Liver (tissue), 9 donors: ENCODE measurements around the gene RINT1. TPM values are rescaled to one million over a fixed set of nuclear protein-coding genes. Genes with fewer than 3 reads are reported as not detected.
"Not testable (repeated sequence)": the region's sequence is repeated elsewhere in the genome, so short reads cannot be mapped to it uniquely, and the experiment has no call there.

ENCODE experiments used
- DNase-seq: peaks from one replicate; pipeline ENCODE4 v3.0.0-alpha.2; 2017; ENCODE audit warnings: low spot score
- H3K27ac ChIP-seq, 2 donors: one replicate each; pipeline ENCODE4 v1.7.0; 2013; ENCODE audit warnings: inconsistent platforms in 2 of 2, low read length in 2 of 2, control low read depth in 1 of 2, low read depth in 1 of 2, mild to moderate bottlenecking in 1 of 2
- H3K27me3 ChIP-seq, 4 donors: one replicate each; pipeline versions ENCODE4 v1.6.1 to v1.7.0; 2013; ENCODE audit warnings: low read length in 3 of 4, inconsistent platforms in 1 of 4, mild to moderate bottlenecking in 1 of 4, moderate library complexity in 1 of 4; ENCODE audit not compliant: control insufficient read depth in 4 of 4, insufficient read depth in 4 of 4
- H3K36me3 ChIP-seq, 4 donors: one replicate each; pipeline versions ENCODE4 v1.6.1 to v1.7.0; 2013; ENCODE audit warnings: low read length in 3 of 4, mild to moderate bottlenecking in 3 of 4, low read depth in 1 of 4, moderate library complexity in 1 of 4; ENCODE audit not compliant: control insufficient read depth in 4 of 4, insufficient read depth in 3 of 4
- H3K4me1 ChIP-seq, 4 donors: one replicate each; pipeline versions ENCODE4 v1.6.1 to v1.7.0; 2013; ENCODE audit warnings: low read length in 3 of 4, mild to moderate bottlenecking in 3 of 4, moderate library complexity in 1 of 4; ENCODE audit not compliant: control insufficient read depth in 4 of 4, insufficient read depth in 4 of 4
- H3K4me3 ChIP-seq, 3 donors: one replicate each; pipeline versions ENCODE4 v1.6.1 to v1.7.0; 2013; ENCODE audit warnings: low read length in 3 of 3, control low read depth in 1 of 3, low read depth in 1 of 3, mild to moderate bottlenecking in 1 of 3
- H3K9ac ChIP-seq, 2 donors: one replicate each; pipeline ENCODE4 v1.7.0; 2013; ENCODE audit warnings: low read length in 2 of 2, mild to moderate bottlenecking in 2 of 2, moderate library complexity in 2 of 2, control low read depth in 1 of 2, low read depth in 1 of 2
- H3K9me3 ChIP-seq, 4 donors: one replicate each; pipeline versions ENCODE4 v1.6.1 to v1.7.0; 2013; ENCODE audit warnings: low read length in 3 of 4; ENCODE audit not compliant: control insufficient read depth in 4 of 4
- ATF3 ChIP-seq: IDR thresholded peaks from 2 replicates; pipeline ENCODE4 v1.6.1; 2016; ENCODE audit warnings: antibody characterized with exemption
- CTCF ChIP-seq: fragments of 150-350 bp; IDR thresholded peaks from 2 replicates; pipeline ENCODE4 v1.5.1; 2017; ENCODE audit warnings: improper control_type of control experiment, low read depth, low read length; ENCODE audit not compliant: missing input control
- EGR1 ChIP-seq, 2 donors: IDR thresholded peaks; 2 replicates each; pipeline ENCODE4 v1.6.1; 2016 to 2018; ENCODE audit warnings: antibody characterized with exemption in 2 of 2, low read depth in 2 of 2
- FOXA1 ChIP-seq: IDR thresholded peaks from 2 replicates; pipeline ENCODE4 v1.6.1; 2016; ENCODE audit warnings: antibody characterized with exemption
- FOXA2 ChIP-seq: IDR thresholded peaks from 2 replicates; pipeline ENCODE4 v1.6.1; 2016; ENCODE audit warnings: antibody characterized with exemption
- GABPA ChIP-seq, 2 donors: IDR thresholded peaks in 1 of 2; conservative IDR thresholded peaks in 1 of 2; 2 replicates each; pipeline ENCODE4 v1.6.1; 2016; ENCODE audit warnings: antibody characterized with exemption in 2 of 2, mild to moderate bottlenecking in 1 of 2, moderate library complexity in 1 of 2
- HNF4A ChIP-seq, 2 donors: conservative IDR thresholded peaks; 2 replicates each; pipeline ENCODE4 v1.6.1; 2016; ENCODE audit warnings: antibody characterized with exemption in 2 of 2, mild to moderate bottlenecking in 2 of 2
- HNF4G ChIP-seq: IDR thresholded peaks from 2 replicates; pipeline ENCODE4 v1.6.1; 2016; ENCODE audit warnings: antibody characterized with exemption
- JUND ChIP-seq, 2 donors: IDR thresholded peaks; 2 replicates each; pipeline ENCODE4 v1.6.1; 2016; ENCODE audit warnings: antibody characterized with exemption in 2 of 2
- MAX ChIP-seq: IDR thresholded peaks from 2 replicates; pipeline ENCODE4 v1.6.1; 2016; ENCODE audit warnings: antibody characterized with exemption
- NR2F2 ChIP-seq: IDR thresholded peaks from 2 replicates; pipeline ENCODE4 v1.6.1; 2016; ENCODE audit warnings: antibody characterized with exemption
- RAD21 ChIP-seq, 2 donors: IDR thresholded peaks; 2 replicates each; pipeline ENCODE4 v1.6.1; 2016; ENCODE audit warnings: antibody characterized with exemption in 2 of 2, mild to moderate bottlenecking in 2 of 2
- REST ChIP-seq: IDR thresholded peaks from 2 replicates; pipeline ENCODE4 v1.6.1; 2016; ENCODE audit warnings: antibody characterized with exemption, mild to moderate bottlenecking
- RXRA ChIP-seq, 2 donors: IDR thresholded peaks; 2 replicates each; pipeline ENCODE4 v1.6.1; 2017 to 2018; ENCODE audit warnings: antibody characterized with exemption in 2 of 2, mild to moderate bottlenecking in 1 of 2
- SP1 ChIP-seq: IDR thresholded peaks from 2 replicates; pipeline ENCODE4 v1.6.1; 2018; ENCODE audit warnings: antibody characterized with exemption, mild to moderate bottlenecking
- TAF1 ChIP-seq: conservative IDR thresholded peaks from 2 replicates; pipeline ENCODE4 v1.6.1; 2016; ENCODE audit warnings: antibody characterized with exemption, mild to moderate bottlenecking
- YY1 ChIP-seq: IDR thresholded peaks from 2 replicates; pipeline ENCODE4 v1.6.1; 2016; ENCODE audit warnings: antibody characterized with exemption, mild to moderate bottlenecking
- WGBS: extraction: QIAGEN DNeasy Blood & Tissue Kit; methylation state at CpG from one replicate; pipeline ENCODE4 v1.1.7; 2013; 5-methylcytosine and 5-hydroxymethylcytosine counted together
- polyA plus RNA-seq, 2 donors: library from polyadenylated mRNA; stranded (reverse) in 1 of 2; unstranded in 1 of 2; fragments of 200-250 nt in 1 of 2; fragments of >200 nt in 1 of 2; fragmentation: Nextera tagmentation in 1 of 2; extraction: Ambion mirVana in 1 of 2; gene quantifications; one replicate each; pipeline versions ENCODE4 v1.2.1 to v1.2.3, GENCODE V29; 2013 to 2015
- total RNA-seq, 2 donors: library from RNA; depleted of rRNA; stranded (reverse); fragments of >200 nt; gene quantifications; one replicate each; pipeline ENCODE4 v1.2.3, GENCODE V29; 2014
- donor health status: healthy.
- donor health status: healthy.
- donor health status: healthy.
- donor health status: healthy.
- donor health status: healthy.

Gene RINT1
- total and polyA plus RNA-seq, 4 donors, result 4.5 to 10.9 (median 7.2) TPM

- H3K4me1 ChIP-seq, result no peaks in the 10 kb centered on the region
- no peaks in the 10 kb centered on the region for H3K36me3 ChIP-seq
- H3K27me3 ChIP-seq, result no peaks in the 10 kb centered on the region
- TF ChIP-seq EGR1 (IDR thresholded peaks at IDR 0.05; ENCODE audit: low read depth in 2 of 2) (no peak), ATF3 (no peak), GABPA (IDR thresholded peaks at IDR 0.05 in 1 of 2, conservative IDR thresholded peaks at IDR 0.05 in 1 of 2) (no peak), JUND (IDR thresholded peaks at IDR 0.05) (no peak), TAF1 (no peak), RAD21 (IDR thresholded peaks at IDR 0.05) (no peak), FOXA2 (no peak), HNF4A (conservative IDR thresholded peaks at IDR 0.05) (no peak), HNF4G (no peak), SP1 (no peak), NR2F2 (no peak), CTCF (no peak), MAX (no peak), RXRA (IDR thresholded peaks at IDR 0.05) (no peak)
- DNase-seq, result no peak
- no peak overlapping the region for H3K27ac ChIP-seq
- no peak overlapping the region for H3K4me3 ChIP-seq
- H3K9me3 ChIP-seq, result no peaks in the 10 kb centered on the region
- H3K9ac ChIP-seq, result no peak overlapping the region
- WGBS, result 96% methylated on average over 4 of the region's 4 CpGs
Observed at GRCh38 chr7:105512926-105513526, 19.0 kb upstream of the RINT1 start.

- H3K27me3 ChIP-seq, H3K27ac ChIP-seq, H3K9me3 ChIP-seq, H3K4me3 ChIP-seq, H3K36me3 ChIP-seq, DNase-seq, H3K9ac ChIP-seq, H3K4me1 ChIP-seq: not testable (repeated sequence)
- 97% methylated on average over 7 of the region's 7 CpGs for WGBS
Observed at GRCh38 chr7:105515610-105516009, 16.4 kb upstream of the RINT1 start.

GRCh38 chr7:105519353-105519752 is 12.6 kb upstream of the RINT1 start:
- no peak for DNase-seq
- Histone ChIP-seq H3K9me3 (no peaks in the 10 kb centered on the region), H3K36me3 (peaks cover 0 to 2% (median 0%) of the 10 kb centered on the region in 4 donors), H3K4me1 (peaks cover 5 to 10% (median 8%) of the 10 kb centered on the region in 4 donors), H3K27ac (no peak overlapping the region), H3K27me3 (no peaks in the 10 kb centered on the region), H3K4me3 (no peak overlapping the region), H3K9ac (no peak overlapping the region)
- 96% methylated on average over 6 of the region's 6 CpGs for WGBS
- TF ChIP-seq JUND (IDR thresholded peaks at IDR 0.05) (no peak), FOXA1 (no peak), SP1 (no peak), HNF4G (no peak), MAX (no peak), TAF1 (no peak), CTCF (no peak), RAD21 (IDR thresholded peaks at IDR 0.05) (no peak), EGR1 (IDR thresholded peaks at IDR 0.05; ENCODE audit: low read depth in 2 of 2) (no peak), REST (no peak), FOXA2 (no peak), YY1 (no peak), ATF3 (no peak), RXRA (IDR thresholded peaks at IDR 0.05) (no peak), HNF4A (conservative IDR thresholded peaks at IDR 0.05) (no peak), NR2F2 (no peak)
